ENCODE measurements around the gene XYLT2. TPM values are rescaled to one million over a fixed set of nuclear protein-coding genes. Genes with fewer than 3 reads are reported as not detected.

XYLT2 gene
- total and polyA plus RNA-seq, 2 donors (not counting 3 experiments of a cell fraction or from before 2014, with no cell fraction given) = 19.1 to 26.6 TPM

- no peak overlapping the region for H3K27ac ChIP-seq (ENCODE audit: insufficient read depth, low read depth, low read length)
- intact Hi-C loops (cut with micrococcal nuclease) = no loop called here
These were observed 1.4 kb downstream of the XYLT2 start for GRCh38 chr17:50347117-50347893.

More at GRCh38 chr17:50347117-50347893, 1.4 kb downstream of the XYLT2 start:
- TF ChIP-seq CTCF (IDR thresholded peaks at IDR 0.05; ENCODE audit: extremely low read depth in 1 of 2, insufficient read depth in 1 of 2, low read depth in 1 of 2, low read length in 2 of 2) = no peak
- no peak for TF ChIP-seq MYC (IDR thresholded peaks at IDR 0.05; ENCODE audit: low read depth, low read length)
- TF ChIP-seq MAX (IDR thresholded peaks at IDR 0.05; ENCODE audit: insufficient read depth, insufficient read length) = no peak
- no peak for TF ChIP-seq FOS (IDR thresholded peaks at IDR 0.05; ENCODE audit: borderline replicate concordance, insufficient read depth, low read length)
- no peak for TF ChIP-seq POLR2AphosphoS5 (IDR thresholded peaks at IDR 0.05; ENCODE audit: insufficient read depth, low read depth, low read length)
- TF ChIP-seq GATA2 (IDR thresholded peaks at IDR 0.05; ENCODE audit: insufficient read depth, insufficient read length, low read depth, low read length) = no peak
- TF ChIP-seq JUN (IDR thresholded peaks at IDR 0.05; ENCODE audit: borderline replicate concordance, insufficient read depth, insufficient read length, low read depth) = no peak
- TF ChIP-seq POLR2A (IDR thresholded peaks at IDR 0.05; ENCODE audit: low read depth, low read length) = no peak
- TF ChIP-seq EZH2 (IDR thresholded peaks at IDR 0.05; ENCODE audit: borderline replicate concordance, low read depth, low read length, severe bottlenecking) = no peak
- POLR2A ChIA-PET = no interaction called here
- Histone ChIP-seq H3K36me3 (ENCODE audit: control insufficient read depth in 2 of 2, extremely low read depth in 1 of 2, insufficient read depth in 2 of 2, low read length in 2 of 2) (no peaks in the 10 kb centered on the region), H3K4me3 (replicated peaks in 1 of 3; ENCODE audit: insufficient read depth in 1 of 3, low read depth in 1 of 3, low read length in 3 of 3) (peak overlapping the region; percentile 80 to 90 (median 84)), H4K20me1 (replicated peaks; ENCODE audit: control insufficient read depth, extremely low read depth, insufficient read depth, low read length) (no peaks in the 10 kb centered on the region), H3K9ac (replicated peaks; ENCODE audit: extremely low read depth, insufficient read depth, low read length) (peak overlapping the region; percentile 74), H3K79me2 (ENCODE audit: control insufficient read depth, insufficient read depth, low read length) (peaks cover 14% of the 10 kb centered on the region), H3K9me3 (replicated peaks; ENCODE audit: control insufficient read depth, insufficient read depth, low read length) (no peaks in the 10 kb centered on the region), H3K27me3 (ENCODE audit: control insufficient read depth in 2 of 2, insufficient read depth in 2 of 2, low read length in 2 of 2) (peaks cover 0 to 5% of the 10 kb centered on the region in 2 experiments), H3K9me1 (replicated peaks; ENCODE audit: control insufficient read depth, extremely low read depth, insufficient read depth, low read length) (no peaks in the 10 kb centered on the region), H3K4me2 (ENCODE audit: insufficient read depth, low read length) (peak overlapping the region; percentile 93), H3K4me1 (ENCODE audit: control insufficient read depth, extremely low read depth, insufficient read depth, low read length) (peaks cover 28% of the 10 kb centered on the region), H2AFZ (ENCODE audit: low read depth, low read length) (no peak overlapping the region)
- FAIRE-seq = no peak
- dilution Hi-C loops (cut with MboI; ENCODE audit: extremely low pct_ligation_motif_present, low sequenced_read_pairs) = no loop called here
- CTCF ChIA-PET = interaction anchor here (1.4 to 4.9 kb wide), 4 partner anchors 15 to 207 kb away, joined by 3 to 24 read pairs (median 3); no protein-coding TSS in a partner anchor
- DNase-seq (ENCODE audit: low read depth, low spot score) = no peak
- TSS peak; percentile 21 for BruUV-seq (replicated peaks)
